Stimulated activated CD4-positive, alpha-beta T cell treated with anti-CD3 and anti-CD28 coated beads, Interleukin-1b, Interleukin-23, amount 100 ng/mL, for 48 hours (primary cell): ENCODE measurements around the gene SSBP2.
"Not testable (repeated sequence)": the region's sequence is repeated elsewhere in the genome, so short reads cannot be mapped to it uniquely, and the experiment has no call there.

ENCODE experiments used
- DNase-seq: peaks from one replicate; pipeline ENCODE4 v3.0.0-alpha.2; 2020

SSBP2 gene

DNA sequence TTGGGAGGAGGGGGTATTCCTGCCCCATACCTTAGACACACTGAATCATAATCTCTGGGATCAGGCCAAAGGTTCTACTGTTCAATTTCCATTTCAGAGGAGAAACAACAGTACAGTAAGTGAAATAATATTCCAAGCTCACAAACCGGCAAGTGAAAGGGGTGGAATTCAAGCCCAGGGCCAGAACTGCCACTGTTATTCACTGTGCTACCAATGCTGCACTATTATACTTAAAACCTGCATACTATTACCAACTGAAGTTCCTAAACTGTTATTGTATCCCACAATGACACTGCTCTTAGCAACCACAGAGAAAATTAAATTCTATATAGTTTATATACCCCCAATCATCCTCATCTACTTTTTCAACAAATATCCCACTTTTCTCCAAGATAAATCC is 24.6 kb downstream of the SSBP2 start:
- DNase-seq: no peak

DNA sequence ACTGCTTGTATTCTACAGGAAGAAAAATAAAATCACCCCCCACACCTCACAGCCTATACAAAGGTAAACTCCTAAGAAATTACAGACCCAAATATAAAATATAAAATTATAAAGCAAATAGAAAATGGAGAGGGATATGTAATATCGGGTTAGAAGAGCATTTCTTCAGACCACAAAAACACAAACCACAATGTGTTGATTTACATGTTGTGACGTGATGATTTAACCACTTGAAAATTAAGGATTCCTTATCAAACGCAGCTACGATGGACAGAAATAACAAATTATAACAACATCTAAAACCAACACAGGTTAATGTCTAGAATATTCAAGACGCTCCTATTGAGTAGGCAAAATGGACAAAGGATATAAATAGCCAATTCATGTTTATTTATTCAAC is 26.3 kb downstream of the SSBP2 start:
- no peak for DNase-seq

DNA sequence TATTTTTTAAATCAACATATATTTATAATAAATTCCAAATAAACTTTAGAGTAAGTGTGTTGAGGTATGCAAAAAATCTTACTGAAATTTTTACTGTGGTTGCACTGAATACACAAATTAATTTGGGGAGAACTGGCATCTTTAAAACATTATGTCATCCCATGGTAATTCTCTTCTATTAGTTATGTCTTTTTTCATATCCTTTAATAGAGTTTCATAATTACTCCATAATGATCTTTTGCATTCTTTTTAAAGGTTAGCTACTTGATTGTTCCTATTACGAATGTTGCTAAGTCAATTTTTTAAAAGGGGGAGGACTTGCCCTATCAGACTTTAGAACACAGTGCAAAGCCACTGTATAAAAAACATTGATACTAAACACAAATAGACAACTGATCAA is 26.8 kb downstream of the SSBP2 start:
- DNase-seq: no peak

DNA sequence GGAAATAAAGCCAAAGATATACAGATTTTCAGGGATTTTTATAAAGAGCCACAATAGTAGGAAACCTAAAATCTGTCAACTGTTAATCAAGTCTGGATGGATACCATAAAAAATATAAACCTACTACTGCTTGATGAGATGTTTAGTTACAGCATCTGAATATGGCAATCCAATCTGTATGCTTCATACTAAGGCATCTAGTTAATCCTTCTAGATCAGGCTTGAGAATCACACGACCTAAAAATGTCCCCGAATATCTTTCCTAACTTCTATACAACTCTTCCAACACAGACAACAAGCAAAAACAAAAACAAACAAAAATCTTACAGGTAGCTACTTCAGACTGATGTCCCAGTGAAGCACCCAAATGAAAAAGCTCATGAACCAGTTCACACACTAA is 29.8 kb downstream of the SSBP2 start:
- no peak for DNase-seq

DNA sequence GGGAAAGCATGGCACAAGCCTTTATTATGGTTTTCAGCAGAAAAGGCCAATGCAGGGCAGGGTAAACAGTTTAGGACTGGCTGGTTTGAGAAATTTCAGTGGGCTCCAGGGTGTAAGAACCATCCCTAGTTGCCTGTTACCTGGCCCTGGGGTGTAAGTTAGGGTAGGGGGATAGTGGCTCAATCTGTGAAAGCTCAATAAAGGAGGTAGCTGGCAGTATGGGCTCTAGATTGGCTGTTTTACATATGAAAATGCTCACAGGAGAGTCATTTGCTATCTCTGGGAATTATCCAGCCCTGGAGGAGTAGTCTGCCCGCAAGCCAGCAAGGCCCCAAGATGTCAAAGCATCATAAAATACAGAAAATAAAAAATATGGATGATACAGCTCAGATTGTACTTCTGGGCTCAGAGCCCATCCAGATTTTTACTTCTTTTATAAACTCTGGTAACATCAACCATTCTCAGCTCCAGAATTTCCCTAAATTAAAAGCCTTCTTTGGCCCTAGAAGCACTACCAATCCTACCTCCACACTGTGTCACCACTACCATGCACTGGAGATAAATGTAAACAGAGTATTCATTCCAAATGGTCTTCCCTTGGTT is 31.1 kb downstream of the SSBP2 start:
- DNase-seq: no peak

DNA sequence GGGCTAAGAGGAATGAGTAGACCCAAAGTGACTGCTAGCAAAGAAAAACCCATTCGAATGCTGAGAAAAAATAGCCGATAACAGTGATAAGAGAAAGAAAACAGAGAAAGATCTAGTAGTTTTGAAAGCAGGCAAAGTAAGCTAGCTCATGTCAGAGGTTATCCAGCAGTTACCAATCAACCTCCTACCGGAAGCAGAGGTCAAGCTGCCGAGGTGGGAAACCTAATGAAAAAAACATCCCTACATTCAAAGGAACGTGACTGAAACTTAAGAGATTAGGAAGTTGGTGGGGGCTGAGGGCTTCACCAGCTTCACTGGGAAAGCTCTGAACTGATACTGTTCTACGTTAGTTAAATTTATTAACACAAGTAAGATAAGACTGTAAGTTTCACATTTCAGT is 32.6 kb downstream of the SSBP2 start:
- DNase-seq: no peak

DNA sequence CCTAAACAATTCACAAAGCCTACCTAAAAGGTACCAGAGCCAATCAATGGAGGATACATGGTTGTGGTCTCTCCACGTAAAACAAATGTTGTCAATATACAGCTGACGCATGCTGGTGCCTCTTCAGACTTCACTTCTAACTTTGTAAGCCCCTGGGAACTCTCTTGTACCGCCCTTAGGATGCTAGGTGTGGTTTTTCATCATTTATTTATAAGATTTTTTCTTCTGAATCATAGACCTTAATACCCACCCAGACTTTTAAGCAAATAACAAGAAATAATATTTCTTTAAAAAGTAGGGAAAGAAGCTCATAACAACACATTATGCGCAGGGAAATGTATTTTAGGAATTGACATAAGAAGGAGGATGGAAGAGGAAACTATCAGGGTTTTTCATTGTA is 33.0 kb downstream of the SSBP2 start:
- no peak for DNase-seq

DNA sequence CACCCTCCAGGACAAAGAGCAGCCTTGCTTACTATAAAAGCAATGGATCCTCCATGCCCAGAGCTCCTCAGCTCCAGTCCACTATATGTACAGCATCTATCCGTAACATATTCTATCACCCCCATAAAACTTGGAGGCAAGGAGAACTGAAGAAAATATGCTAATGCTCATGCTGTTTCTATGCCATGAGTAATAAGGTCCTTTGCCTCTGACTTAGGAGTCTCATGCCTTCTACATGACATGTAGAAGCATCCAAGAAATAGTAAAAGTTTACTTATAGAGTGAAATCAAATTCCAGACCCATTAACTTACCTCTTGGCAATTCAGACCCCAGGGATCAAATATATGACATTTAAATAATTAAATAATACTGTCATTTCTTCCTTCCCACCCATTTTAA is 33.7 kb downstream of the SSBP2 start:
- no peak for DNase-seq

DNA sequence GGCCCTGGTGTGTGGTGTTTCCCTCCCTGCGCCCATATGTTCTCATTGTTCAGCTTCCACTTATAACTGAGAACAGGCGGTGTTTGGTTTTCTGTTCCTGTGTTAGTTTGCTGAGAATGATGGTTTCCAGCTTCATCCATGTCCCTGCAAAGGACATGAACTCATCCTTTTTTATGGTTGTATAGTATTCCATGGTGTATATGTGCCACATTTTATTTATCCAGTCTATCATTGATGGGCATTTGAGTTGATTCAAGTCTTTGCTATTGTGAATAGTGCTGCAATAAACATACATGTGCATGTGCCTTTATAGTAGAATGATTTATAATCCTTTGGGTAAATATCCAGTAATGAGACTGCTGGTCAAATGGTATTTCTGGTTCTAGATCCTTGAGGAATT is 36.8 kb downstream of the SSBP2 start:
- not testable (repeated sequence) for DNase-seq

DNA sequence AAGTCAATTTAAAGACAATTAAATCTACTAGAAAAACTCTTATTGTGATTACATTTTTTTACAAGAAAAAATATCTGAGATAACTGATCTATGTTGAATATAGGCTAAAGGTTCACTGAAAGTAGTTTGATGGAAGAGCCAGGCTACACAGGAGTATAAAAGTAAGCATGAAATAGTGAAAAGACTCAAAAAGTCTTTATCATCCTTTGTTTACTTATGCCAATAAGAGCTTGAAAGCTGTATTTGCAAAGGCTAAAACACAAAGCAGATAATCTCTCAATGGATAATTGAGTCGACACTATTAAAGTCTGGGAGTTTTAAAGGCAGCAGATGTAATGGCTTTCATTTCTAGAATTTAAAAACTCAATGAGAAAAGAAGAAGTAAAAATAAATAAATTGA is 42.0 kb downstream of the SSBP2 start:
- no peak for DNase-seq

DNA sequence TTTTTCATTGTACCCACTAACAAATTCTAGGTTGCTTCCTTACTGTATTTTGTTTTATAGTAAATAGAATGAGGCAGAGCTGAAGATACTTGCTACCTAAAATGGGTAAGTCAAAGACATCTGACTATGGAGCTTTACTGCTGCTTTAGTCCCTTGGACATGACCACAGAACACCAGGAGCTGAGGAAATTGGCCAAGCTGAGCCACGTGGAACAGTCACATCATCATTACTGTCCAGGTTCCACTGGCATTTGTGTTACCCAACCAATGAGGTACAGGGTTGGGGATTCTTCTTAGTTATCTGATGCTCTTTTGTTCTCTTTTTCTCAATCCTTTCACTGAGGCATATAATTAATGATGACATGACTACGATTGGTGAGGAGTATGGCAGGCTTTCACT is 47.1 kb downstream of the SSBP2 start:
- no peak for DNase-seq

DNA sequence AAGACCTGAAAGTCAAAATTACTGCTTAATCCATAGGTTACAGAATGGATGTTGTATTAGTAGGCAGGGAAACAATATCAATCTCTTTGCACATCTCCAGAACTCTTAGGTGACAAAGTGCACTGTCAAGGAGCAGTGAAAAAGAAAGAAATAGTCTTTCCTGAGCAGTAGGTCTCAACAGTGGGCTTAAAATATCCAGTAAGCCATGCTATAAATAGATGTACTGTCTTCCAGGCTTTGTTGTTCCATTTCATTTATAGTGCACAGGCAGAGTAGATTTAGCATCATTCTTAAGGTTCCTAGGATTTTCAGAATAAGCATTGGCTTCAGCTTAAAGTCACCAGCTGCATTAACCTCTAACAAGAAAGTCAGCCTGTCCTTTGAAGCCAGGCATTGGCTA is 50.7 kb downstream of the SSBP2 start:
- no peak for DNase-seq

DNA sequence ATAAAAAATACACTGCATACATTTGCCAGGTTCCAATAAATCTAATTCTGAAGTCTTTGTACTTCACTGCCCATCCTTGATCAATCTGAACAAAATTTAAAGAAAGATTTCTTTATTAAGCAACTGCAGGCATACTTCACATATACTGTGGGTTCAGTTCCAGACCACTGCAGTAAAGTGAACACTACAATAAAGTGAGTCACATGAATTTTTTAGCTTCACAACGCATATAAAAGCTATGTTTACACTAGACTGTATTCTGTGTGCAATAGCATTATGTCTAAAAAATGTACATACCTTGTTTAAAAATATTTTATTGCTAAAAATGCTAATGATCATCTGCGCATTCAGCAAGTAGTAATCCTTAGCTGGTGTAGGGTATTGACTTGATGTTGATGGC is 52.1 kb downstream of the SSBP2 start:
- DNase-seq: no peak

DNA sequence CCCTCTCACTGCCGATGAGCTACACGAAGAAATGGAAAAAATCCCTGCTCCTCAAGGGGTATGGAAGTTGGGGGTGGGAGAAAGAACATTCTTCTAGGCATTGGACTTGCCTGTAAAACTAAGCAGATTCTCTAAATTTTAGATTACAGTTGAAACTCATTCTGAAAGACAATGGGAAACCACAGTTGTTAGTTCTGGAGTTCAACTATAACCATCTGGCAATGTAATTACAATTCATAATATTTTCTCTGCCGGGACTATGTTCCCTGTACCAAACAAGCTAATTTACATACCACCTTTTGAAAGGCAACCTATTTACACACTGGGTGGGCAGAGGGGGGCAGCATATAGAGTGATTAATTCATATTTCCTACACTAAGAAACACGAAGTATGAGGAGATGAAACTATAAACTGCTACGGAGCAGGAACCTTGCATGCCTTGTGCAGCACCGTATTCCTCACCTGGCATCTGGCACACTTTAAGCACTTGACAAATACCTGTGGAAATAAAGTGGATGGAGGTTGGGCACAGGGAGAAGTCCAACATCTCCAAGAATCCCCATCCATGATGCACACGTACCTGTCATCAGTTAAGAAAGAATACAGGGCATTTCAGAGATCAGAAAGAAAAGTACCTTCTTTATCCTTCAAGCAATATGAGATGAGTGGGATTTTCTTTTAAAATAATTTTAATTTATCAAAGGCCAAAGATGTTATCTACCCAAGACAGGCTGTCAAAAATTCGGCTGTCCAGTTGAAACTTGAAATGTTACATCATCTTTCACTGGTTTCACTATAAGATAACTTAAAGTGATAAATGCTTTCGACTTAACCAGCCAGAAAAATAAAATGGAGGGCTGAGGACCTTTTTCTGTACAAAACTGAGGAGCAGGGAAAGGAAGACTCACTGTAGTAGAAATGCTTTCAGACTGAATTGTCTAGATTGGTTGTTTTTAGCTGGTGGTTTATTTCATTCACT is 54.2 kb downstream of the SSBP2 start:
- no peak for DNase-seq

DNA sequence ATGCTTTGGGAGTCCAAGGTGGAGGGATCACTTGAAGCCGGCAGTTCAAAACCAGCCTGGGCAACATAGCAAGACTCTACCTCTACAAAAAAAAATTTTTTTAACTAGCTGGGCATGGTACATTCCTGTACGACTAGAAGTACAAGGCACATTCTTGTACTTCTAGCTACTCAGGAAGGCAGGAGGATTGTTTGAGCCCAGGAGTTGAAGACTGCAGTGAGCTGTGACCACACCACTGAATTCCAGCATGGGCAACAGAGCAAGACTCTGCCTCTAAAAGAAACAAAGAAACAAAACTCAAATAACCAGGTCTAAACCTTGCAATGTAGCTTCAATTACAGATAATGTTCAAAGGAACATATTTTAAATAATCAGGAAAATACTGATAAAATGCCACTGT is 56.2 kb downstream of the SSBP2 start:
- no peak for DNase-seq

DNA sequence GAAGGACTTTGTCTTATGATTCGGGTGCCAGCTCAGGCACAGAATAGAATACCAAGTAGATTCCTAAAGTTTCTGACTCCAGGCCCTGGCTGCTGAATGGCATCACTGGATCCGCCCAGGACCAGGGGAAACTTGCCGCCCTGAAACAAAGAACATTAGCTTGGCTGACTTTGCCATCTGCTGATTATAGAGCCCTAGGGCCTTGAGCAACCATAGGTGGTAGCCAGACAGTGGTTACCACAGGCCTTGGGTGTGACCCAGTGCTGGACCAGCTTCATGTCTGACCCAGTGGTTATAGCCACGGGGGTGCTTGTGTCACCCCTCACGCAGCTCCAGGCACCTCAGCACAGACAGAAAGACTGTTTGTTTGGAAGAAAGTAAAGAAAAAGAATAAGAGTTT is 62.7 kb downstream of the SSBP2 start:
- DNase-seq: no peak

DNA sequence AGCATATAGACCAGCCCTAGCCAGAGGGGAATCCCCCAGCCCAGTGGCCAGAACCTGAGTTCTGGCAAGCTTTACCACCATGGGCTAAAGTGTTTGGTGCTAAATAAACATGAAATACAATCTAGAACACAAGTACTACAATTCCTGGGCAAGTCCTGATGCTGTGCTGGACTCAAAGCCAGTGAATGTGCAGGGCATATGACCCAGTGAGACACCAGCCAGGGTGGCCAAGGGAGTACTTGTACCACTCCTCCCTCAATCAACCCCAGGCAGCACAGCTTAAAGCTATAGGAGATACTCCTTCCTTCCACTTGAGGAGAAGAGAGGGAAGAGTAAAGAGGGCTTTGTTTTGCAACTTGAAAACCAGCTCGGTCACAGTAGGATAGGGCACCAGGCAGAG is 63.6 kb downstream of the SSBP2 start:
- no peak for DNase-seq

DNA sequence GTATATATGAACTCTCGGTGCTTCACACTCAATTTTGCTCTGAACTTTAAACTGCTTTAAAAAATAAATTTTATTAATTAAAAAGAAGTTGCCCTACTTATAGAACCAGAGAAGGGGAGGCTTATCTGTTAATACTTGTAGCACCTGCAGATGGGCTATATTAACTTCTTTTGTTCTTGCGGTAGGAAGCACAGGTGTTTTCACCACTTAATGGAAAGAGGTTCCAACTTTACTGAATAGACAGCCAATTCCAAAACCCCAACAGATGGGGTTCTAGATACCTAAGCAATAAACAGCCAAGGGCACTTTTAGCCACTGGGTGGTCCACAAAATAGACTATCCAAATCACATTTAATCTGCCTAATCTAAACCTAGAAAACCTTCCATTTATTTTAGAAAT is 65.4 kb downstream of the SSBP2 start:
- DNase-seq: no peak

DNA sequence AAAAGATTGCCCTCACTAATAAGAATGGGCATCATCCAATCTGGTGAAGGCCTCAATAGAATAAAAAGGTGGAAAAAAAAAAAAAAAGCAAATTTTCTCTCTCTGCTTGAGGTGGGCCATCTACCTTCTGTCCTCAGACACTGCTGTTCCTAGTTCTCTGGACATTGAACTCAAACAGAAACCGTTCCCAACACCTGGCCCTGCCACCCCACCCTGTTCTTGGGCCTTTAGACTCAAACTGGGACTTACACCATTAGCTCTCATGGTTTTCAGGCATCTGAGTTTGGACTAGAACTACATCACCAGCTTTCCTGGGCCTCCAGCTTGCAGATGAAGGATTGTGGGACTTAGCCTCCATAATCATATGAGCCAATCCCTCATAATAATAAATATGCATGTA is 71.0 kb downstream of the SSBP2 start:
- DNase-seq: no peak

DNA sequence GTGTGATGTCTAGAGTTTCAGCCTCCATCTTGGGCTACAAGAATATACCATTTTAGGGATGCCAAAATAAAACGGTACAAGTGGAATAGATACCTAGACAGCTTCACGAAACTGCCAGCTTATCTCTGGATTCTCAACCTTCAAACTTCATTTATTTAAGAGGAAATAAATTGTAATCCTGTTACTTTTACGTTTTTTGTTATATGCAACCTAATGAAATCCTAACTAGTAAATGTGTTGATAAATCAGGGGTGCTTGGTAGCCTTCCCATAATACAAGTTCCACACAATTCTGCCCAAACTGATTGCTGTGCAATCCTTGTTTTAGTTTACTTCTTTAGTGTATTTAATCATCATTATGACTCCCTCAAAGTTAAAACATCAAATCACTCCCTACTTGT is 75.5 kb downstream of the SSBP2 start:
- no peak for DNase-seq

DNA sequence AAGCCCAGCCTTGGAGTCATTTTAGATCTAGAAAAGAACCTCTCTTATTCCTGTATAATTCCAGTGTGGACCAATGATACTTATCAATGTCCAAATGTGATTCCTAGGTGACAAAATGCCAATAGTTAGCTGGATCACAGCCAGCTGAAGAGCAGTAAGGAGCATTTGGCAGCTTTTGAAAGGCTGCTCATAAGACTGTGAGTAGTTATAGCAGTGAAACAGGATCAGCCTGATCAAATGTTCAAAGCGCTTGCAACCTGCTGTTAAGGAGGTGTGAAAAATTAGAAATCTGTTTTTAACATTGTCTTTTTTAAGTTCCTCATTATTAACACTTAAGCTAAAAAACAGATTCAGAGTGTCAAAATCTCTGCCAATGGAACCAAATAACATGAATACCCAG is 85.1 kb downstream of the SSBP2 start:
- no peak for DNase-seq

DNA sequence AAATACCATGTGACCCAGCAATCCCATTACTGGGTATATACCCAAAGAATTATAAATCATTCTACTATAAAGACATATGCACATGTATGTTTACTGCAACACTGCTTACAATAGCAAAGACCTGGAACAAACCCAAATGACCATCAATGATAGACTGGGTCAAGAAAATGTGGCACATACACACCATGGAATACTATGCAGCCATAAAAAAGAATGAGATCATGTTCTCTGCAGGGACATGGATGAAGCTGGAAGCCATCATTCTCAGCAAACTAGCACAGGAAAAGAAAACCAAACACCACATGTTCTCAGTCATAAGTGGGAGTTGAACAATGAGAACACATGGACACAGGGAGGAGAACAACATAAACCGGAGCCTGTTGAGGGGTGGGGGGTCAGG is 90.3 kb downstream of the SSBP2 start:
- DNase-seq: not testable (repeated sequence)

DNA sequence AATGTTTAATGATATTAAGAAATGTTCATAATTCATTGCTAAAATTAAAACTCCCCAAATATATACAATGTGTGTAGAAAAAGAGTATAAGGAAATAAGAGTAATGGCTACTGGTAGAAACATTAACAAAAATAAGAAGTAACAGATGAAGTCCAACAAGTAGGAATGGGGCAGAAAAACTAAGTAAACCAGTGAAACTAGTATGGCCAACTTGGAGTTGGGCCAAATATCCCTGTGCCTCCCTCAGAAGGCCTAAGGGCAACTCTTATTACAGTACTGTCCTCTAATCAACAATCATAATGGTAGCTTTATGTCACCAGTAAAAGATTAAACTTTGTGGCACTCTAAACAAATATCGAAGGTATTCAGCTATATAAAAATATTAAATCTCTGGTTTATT is 93.5 kb downstream of the SSBP2 start:
- DNase-seq: no peak

DNA sequence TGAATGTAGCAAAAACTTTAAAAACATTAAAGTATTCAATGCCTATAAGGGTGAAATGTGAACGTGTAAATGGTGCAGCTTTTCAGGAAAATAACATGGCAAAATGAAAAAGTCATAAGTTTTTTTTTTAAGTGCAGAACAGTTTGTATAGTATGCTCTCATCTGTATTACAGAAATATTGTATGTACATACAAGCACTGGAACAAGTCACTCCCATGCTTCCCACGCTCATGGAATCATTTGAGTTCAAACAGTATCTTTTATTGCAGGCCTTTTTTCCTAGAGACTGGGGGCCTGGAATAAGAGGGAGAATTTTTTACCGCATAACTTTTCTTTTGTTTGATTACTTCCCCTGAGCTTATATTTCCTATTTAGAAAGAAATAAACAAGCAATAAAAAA is 94.1 kb downstream of the SSBP2 start:
- no peak for DNase-seq

DNA sequence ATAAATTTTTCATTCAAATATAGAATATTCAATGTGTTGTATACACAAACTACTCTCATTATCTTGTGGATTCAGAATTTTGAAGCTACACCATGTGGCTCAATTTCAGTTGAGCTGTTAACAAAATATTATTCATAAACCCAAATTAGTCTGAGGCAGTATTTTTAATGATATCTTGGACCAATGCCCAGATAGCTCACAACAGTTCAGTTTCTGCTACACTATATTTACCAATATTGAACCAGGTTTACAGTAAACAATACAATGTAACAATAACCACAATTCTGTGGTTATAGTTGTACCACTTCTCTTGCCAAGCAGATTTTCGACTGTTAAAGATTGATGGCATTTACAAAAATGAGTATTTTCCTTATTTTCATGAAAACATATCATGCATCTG is 99.9 kb downstream of the SSBP2 start:
- no peak for DNase-seq
